NCI-H2196 treated with DMSO at 0.1 percent for 48 hours (cell line): Measurements from ENCODE around the gene CDH2.
A peak's percentile ranks its signal among the peaks of the same experiment; 100 is the strongest.

Source experiments
- DNase-seq: peaks from one replicate; lab custom pipeline; 2025; ENCODE audit not compliant: unreplicated experiment; lab: John Stamatoyannopoulos, UW

CDH2 gene

DNA sequence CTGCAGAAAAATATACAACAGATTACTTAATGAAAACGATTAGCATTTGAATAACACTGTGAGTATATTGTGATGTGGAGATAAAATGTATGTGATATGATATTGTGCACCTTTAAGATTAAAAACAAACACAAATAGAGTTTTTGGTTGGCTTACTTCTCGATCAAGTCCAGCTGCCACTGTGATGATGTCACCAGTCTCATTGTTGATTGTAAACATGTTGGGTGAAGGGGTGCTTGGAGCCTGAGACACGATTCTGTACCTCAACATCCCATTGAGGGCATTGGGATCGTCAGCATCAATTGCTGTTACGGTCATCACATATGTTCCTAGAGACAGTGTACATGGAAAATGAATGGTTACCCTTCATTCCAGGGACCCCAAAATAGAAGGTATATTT is 174.1 kb downstream of the CDH2 start:
- no peak for DNase-seq

GRCh38 chr18:27996801-27997272 is 180.1 kb downstream of the CDH2 start:
- DNase-seq, result no peak

DNA sequence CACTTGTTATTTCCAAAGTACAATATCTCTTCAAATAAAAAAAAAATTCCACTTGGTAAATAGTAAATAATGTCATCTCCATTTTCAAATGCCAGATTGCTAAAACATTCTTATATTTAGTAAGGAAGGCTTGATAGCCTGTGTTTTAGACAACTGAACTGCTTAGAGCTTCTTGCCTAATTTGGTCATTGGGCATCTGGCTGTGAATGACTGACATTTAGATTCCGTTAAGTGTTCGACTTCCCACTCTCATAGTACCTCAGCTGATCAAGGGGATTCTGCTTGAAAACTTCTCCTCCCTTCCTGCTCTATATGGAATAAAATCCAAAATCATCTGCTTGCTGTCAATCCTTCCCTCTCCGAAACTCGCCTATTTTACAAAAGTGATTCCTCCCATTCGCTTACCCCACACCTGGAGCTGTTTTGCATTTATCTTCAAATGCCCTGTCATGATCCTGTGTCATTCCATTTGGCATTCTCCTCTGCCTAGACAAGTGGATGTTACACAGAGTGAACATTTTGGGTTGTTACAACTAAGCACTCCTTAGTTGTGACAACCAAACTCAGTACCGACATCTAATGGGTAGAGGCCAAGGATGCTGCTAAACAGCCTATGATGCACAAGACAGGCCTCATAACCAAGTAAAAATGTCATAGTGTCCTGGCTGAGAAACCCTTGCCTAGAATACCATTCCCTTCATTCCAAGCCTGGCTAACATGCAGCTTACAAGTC is 181.0 kb downstream of the CDH2 start:
- no peak for DNase-seq

DNA sequence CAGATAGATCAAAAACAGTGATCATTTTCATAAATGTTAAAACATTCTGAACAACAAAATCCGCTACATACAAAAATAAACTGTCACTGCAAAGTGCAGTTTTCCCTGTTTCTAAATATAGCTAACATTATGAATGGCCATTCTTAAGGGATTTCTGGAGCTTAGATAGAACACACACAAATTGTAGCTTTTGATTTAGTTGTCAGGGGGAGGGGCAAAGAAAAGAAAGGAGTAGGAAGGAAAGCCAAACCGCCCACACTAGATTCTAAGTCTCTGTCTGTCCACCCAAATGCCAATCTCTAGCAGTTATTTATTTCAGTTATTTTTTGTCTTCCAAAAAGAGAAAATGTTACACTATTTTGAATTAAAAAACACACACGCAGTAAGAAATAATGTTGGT is 182.4 kb downstream of the CDH2 start:
- no peak for DNase-seq

- no peak for DNase-seq
Observed at GRCh38 chr18:27991391-27991790, 185.5 kb downstream of the CDH2 start.

- DNase-seq, result no peak
Observed at GRCh38 chr18:27985832-27986231, 191.1 kb downstream of the CDH2 start.

DNA sequence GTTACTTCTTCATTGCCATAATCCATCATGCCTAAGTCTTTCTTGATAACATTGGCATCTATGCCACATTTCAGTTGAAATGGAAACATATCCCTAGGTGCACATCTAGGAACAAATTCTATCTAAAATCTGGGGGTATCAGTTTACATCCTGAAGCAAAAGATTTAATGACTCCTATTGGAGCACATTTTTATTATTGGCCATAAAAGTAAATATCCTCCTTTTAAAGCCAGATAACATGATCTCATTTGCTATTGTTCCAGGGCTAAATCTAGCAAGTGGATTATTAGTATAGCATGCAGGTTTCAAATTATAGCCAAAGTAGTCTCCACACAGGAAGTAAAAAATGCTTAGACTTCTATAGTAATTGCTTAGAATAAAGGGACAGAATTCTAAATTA is 193.2 kb downstream of the CDH2 start:
- peak; percentile 7 for DNase-seq

DNA sequence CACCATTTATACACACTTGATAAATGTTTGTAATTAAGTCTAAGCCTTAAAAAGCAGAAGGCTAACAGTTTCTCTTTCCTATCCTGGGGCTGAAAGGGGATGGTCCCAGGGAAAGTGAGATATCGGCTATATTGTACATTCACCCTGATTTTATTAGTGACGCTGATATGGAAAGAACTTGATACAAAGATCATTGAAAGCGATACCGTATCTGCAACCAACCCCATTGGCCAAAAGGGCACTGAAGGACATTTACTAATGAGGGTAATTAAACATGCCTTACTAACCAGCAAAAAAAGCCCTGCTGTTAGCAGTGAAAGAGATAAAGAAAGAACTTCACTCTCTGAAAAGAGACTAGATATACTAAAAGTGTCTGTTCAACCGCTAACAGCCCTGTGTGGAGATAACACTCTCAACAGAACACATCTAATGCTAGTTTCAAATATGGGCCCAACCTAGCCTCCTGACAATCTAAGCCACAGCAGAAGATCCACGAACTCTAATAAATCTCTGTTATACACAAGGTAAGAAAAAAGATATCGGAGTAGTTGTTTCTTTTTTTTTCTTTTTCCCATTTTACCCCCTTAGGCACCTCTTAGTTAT is 200.0 kb downstream of the CDH2 start:
- DNase-seq, result no peak

- DNase-seq, result no peak
Observed at GRCh38 chr18:27970321-27970720, 206.6 kb downstream of the CDH2 start.

DNA sequence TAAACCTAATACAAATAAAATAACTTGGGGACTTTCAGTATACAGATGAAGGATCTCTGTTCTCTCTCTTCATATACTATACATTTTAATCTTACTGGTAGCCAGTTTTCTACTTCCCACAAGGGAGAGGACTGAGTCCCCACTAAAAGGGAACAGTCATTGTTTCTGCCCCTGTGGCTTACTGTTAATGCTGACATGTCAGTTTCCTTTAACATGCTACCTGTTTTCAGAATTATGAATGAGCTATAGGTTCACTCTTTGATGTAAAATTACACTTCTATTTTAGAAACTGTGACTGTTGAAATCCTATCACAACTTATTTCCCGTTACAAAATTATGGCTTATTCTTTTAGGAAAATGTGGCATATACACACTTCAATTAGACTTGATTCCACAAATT is 207.7 kb downstream of the CDH2 start:
- DNase-seq, result no peak

DNA sequence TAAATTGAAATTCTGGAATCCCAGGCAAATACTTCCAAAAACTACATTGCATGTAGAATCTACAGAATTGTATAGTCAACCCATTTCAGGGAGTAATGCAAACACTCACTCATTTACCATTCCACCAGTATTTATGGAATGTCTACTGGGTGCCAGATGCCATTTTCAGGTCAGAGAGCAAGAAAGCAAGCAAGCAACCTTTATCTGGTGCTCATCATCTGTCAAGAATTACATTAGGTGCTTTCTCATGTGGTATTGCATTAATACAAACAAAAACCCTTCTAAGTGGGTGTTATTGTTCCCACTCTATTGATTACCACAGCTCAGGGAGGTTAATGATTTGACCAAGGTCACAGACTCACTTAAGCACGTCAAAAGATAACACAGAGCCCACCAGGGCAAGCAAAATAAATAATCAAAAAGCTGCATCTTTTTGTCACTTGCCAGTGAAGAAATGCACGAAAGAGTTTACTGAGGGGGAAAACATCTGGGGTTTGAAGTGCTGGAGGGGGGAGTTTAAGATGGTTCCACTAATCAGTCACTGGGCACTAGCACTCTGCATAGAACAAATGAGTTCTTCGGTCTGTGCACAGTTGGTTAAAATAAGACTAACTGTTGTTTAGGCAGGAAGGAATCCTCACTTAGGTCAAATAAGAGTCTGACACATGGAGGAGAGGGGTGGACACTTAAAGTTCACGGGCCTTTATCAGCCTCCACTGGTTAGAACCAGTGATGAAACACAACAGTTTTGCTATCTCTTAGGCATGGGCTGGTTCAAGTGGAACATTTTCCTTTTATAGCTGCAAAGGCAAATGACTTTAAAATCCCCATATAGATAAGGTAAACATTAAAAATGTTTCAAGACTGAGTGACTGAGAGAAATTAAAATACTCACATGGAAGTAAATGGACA is 208.8 kb downstream of the CDH2 start:
- DNase-seq, result no peak

- DNase-seq, result no peak
Observed at GRCh38 chr18:27966881-27967280, 210.0 kb downstream of the CDH2 start.

DNA sequence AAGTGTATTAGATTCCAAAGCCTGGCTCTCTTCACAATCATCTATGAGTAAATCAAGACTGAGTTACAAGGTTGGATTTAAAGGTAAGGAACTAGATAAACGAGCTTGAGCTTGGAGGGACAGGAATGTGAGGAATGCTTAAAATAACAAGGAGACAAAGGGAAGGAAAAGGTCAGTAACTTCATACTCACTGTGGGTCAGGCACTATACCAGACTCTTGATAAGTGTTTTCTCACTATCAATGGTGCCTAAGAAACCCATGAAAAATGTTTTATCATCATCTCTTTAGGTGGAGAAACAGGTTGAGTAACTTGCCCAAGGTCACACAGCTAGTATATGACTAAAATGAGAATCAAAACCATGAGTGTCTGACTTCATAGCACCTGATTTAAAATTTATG is 212.1 kb downstream of the CDH2 start:
- no peak for DNase-seq

DNA sequence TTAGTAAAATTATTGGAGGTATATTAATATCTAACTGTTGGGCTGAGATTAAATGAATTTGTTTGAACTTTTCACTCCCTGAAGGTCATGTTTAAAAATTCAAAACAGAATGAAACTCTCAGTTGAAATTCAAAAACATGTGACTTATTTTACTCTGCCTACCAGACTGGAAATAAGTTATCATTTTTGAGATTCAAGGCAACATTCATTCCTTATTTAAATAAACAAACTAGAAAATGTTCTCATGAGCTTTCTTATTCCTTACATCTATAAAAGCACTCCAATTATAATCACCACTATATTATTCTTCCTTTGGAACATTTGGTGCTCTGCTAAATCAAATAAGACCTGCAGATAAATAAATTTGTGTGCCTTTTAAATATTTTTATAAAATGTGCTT is 217.8 kb downstream of the CDH2 start:
- no peak for DNase-seq

GRCh38 chr18:27956001-27956640 is 220.8 kb downstream of the CDH2 start:
- DNase-seq, result no peak

GRCh38 chr18:27954226-27954625 is 222.7 kb downstream of the CDH2 start:
- DNase-seq, result no peak

DNA sequence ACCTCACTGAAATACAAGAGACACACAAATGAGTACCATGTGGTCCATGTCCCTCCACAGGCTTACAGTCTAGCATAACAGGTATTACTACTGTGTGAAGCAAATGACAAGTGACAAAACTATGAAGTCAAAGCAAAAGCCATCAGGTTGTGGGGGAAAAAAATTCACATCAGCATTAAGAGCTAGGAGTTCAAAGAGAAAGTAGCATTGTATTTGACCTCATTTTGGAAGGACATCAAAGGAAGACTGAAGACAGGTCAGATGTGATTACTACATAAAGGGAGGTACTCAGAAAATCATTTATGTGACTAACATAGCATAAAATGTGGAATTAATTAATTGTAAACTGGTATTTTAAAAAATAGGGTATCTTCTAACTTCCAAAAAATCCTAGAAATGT is 224.2 kb downstream of the CDH2 start:
- no peak for DNase-seq

GRCh38 chr18:27950648-27951228 is 226.2 kb downstream of the CDH2 start:
- DNase-seq, result no peak

DNA sequence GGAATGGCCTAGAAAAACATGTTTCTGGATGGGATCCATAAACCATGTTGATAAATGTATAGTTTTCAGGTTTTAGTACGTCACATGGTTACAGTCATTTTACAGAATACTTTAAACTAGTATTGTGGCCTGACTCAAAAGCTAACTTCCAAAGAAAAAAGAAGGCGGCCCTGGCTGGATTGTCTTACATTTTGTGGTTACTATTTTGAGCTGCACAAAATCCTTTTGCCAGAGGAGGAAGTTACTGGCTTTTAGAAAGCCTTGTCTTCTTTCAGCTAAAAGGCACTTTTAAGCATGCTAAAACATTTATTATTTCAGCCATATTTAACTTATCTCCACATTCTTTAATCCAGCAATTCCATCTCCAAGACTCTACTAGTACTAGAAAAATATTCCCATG is 227.9 kb downstream of the CDH2 start:
- DNase-seq, result no peak

DNA sequence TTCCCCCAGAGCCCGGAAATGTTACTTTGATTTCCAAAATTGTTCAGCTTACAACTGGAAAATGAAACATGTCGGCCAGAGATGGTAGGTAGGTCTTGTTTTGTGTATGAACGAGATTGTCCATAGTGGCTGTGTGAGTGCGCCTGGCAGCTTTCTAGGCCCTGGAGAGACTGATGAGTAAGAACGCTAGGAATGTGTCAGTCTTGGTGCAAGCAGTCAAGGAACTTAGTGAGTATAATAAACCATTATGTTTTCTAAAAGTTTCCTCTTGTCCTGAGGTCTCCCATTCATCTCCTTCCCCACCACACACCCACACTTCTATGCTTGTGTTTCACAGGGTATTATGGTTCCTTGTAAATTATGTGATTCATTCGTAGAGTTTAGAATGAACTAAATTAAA is 234.2 kb downstream of the CDH2 start:
- DNase-seq, result no peak

DNA sequence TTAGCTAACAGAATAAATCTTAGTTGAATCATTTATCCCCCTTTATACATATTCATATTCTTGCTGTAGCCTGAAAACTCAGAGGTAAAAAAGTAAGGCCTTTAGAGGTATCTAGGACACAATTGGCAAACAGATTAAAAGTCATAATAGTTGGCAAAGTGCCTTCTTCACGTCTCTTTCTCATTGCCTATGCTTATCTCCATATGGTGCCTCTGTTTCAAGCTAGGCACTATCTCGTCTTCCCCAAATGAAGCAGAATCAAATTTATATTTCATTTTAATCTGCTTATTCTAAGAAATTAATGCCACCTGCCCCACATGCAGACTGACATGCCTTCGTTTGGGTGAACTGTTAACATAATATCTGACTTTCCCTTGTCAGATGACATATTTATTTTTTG is 245.4 kb downstream of the CDH2 start:
- no peak for DNase-seq
